GM13976 (cell line): Measurements from ENCODE around the gene LYRM2.

Experiments used
- DNase-seq: peaks from one replicate; pipeline ENCODE4 v3.0.0; 2012; ENCODE audit warnings: low spot score
- in situ Hi-C: fragments of 300-500 bp; cut with MboI; formaldehyde crosslinking; loops from one replicate; pipeline ENCODE4 v1.12.0; 2022; ENCODE audit warnings: low sequenced_read_pairs, mixed read lengths, inconsistent platforms; ENCODE audit not compliant: unreplicated experiment
- TF ChIP-seq, protein P1 (sequence below): IDR thresholded peaks from 2 replicates; pipeline ENCODE4 v1.5.1; 2012; ENCODE audit warnings: borderline replicate concordance, mild to moderate bottlenecking; ENCODE audit not compliant: insufficient read depth; ENCODE audit errors: extremely low read depth, missing control alignments, control extremely low read depth

The LYRM2 gene

DNA sequence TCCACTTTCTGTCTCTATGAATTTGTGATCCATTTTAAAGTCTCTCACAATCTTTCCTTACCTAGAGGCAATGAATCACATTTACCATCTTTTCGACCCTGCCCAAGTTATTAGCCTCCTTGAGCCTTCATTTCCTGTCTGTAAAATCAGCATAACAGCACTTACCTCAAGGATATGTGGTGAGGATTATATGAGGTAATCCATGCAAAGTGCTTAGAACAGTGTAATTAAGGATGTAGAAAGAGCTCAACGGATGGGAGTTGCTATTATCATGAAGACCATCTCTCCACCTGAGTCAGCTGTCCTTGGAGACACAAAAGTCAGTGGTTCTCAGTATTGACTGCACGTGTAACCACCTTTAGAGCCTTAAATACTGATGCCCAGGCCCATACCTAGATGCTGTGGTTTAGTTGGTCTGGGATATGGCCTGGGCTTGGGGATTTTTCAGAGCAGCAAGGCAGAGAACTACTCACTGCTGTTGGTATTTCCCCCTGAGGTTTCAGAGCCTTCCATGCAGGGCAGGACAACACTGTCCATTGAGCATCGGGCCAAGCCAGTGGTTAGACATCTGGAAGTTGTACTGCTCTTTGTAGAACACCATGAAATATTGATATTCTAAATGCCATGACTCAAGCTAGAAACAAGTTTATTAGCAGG, 55.8 kb downstream of the LYRM2 start:
- DNase-seq, result no peak
- in situ Hi-C loops, result no loop called here
- TF ChIP-seq, protein P1, sequence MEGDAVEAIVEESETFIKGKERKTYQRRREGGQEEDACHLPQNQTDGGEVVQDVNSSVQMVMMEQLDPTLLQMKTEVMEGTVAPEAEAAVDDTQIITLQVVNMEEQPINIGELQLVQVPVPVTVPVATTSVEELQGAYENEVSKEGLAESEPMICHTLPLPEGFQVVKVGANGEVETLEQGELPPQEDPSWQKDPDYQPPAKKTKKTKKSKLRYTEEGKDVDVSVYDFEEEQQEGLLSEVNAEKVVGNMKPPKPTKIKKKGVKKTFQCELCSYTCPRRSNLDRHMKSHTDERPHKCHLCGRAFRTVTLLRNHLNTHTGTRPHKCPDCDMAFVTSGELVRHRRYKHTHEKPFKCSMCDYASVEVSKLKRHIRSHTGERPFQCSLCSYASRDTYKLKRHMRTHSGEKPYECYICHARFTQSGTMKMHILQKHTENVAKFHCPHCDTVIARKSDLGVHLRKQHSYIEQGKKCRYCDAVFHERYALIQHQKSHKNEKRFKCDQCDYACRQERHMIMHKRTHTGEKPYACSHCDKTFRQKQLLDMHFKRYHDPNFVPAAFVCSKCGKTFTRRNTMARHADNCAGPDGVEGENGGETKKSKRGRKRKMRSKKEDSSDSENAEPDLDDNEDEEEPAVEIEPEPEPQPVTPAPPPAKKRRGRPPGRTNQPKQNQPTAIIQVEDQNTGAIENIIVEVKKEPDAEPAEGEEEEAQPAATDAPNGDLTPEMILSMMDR, result no peak

DNA sequence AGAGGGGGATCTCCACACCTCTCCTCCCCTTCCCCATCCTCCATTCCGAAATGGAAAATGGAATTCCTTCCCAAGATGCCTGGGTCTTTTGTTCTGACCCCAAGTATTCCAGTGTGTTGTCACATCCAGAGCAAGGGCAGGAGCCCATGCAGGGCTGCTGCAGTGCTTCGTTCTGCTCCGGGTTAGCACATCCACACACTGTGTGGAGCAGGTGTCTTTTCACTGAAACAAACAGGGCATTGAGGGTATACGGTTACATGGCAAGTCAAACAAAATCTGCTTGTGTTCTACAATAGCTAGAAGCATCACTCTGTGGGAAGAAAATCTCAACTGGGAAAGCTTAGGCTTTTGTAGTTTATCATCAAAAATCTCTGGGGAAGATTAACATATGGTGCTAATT, 56.9 kb downstream of the LYRM2 start:
- in situ Hi-C loops, result no loop called here
- TF ChIP-seq, protein P1, result no peak
- no peak for DNase-seq

DNA sequence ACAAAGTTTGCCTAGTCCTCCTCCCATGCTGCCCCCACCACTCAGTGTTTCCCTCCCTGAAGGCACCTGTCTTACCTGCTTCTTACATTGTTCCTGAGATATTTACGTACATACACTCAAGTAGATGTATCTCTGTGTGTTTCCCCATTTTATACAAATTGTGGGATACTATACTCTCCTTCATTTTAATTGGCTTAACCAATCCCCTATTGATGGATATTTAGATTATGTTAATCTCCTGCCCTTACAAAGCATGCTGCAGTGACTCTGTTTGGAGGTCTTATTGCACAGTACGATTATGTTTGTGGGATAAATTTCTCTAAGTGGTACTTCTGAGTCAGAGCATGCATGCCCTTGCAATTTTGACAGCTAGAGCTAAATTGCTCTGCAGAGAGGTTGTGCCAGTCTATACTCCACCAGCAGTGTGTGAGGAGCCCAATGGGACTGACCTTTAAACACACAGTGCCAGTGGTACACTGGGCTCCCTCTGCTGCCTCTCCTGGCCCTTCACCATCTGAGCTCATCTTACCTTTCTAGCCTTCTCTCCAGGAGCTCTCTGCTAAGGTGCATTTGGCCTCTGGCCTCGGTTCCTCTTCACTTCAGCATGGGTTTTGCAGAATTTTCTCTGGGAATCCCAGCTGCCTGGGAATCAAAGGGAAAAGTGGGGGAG, 57.4 kb downstream of the LYRM2 start:
- no peak for DNase-seq
- TF ChIP-seq, protein P1, result no peak
- in situ Hi-C loops, result no loop called here

DNA sequence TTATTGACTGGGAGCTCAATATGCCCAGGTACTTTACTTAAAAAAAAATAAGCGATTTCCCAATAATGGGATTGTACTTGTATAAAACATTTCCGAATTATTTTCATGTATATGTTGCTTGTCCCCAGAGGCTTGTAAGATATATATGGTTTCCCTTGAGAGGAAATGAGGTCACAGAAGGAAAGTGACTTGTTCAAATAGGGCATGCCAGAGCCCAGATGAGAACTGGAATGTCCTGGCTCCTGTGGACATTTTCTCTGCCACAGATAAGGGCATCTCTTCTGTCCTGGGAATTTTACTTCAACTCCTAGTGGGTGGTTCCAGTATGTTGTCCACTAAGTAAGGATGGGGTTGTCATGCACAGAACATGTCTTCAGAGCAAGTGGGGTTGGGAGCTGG, 63.0 kb downstream of the LYRM2 start:
- DNase-seq, result no peak
- in situ Hi-C loops, result no loop called here
- TF ChIP-seq, protein P1, result no peak

DNA sequence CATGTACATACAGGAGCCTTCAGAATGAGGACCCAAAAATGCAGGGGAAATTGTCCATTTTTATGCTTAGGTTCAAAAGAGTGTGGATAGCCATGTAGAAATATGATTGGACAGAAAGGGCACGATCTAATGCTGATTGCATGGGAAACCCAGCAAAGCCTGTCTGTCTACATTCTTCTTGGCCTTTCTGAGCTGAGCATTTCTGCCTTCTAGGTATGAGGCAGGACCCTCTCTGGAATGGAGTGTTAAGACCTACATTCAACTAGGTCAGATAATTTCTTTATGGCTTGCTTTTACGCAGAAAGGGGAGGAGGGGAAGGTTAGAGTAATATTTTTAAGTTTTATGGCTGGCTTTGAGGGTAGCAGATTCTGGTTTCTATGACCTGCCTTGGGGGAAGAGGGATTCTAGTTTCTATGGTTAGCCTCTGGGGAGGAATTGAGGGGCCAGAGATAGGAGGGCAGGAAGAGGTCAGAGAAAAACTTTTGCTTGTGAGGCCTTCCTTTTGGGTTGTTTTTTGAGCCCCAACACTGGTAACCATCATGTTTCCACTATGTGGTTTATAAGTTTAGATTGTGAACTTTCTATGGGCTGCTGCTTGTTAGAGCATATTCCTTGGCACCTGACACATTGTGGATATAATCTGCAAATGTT, 63.5 kb downstream of the LYRM2 start:
- DNase-seq, result no peak
- TF ChIP-seq, protein P1, result no peak
- in situ Hi-C loops, result no loop called here

DNA sequence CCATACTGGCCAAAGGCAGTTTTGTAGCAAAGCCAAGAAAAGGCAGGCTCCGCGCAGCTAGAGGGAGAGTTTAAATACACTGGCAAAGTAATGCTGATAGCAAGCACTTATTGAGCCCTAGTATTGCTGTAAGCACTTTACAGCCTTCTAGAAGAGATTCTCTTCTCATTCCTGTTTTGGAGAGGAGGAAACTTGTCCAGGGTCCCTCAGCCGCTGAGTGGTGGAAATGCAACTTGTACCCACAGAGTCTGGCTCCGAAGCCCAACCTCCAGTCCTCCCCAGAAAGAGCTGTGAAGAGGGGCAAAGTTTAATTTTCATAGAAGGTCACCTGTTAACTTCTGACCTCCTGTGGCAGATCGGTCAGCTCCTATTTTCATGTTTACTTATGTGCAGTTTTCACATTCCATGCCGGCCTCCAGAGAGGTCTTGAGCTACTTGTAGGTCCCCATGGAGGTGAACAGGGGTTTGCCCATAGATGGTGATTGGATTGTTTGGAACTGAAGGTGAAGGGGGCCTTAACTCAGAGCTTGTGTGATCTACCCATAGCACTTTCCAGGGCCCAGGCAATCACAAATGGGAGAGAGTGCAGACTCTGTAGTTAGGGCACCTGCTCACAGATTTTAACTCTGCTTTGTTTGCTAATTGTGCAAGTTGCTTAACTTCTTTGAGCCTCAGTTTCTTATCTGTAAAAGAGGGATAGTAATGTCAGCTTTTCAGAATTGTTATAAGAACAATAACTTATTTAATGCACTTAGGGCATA, 70.7 kb downstream of the LYRM2 start:
- TF ChIP-seq, protein P1, result no peak
- DNase-seq, result no peak
- in situ Hi-C loops, result no loop called here
